GM21360 (cell line): ENCODE measurements around the gene LYRM7.

ENCODE experiments used
- ATAC-seq: cut with Tn5 transposase; IDR thresholded peaks from one replicate; pipeline ENCODE4 v1.9.1; 2021; ENCODE audit warnings: mild to moderate bottlenecking, moderate library complexity; ENCODE audit not compliant: unreplicated experiment

The LYRM7 gene

GRCh38 chr5:131254741-131255140 is 84.0 kb downstream of the LYRM7 start:
- ATAC-seq = no peak
